ENCODE data around the gene P2RY1. TPM values are rescaled to one million over a fixed set of nuclear protein-coding genes. Genes with fewer than 3 reads are reported as not detected.

P2RY1 gene
- total RNA-seq, 1 experiment from 2014 or later = 1.2 TPM

DNA sequence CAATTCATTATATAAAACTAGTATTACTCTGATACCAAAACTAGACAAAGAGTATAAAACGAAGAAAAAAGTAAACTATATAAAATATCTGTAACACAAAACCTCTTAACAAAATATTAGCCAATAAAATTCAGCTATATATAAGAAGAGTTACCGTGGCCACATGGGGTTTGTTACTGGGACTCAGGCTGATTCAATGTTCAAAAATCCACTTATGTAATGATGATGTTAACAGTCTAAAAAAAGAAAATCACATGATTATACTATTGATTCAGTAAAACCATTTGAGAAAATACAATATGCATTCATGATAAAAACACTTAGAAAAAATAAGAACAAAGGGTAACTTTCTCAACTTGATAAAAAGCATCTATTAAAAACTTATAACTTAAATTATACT is 18.3 kb downstream of the P2RY1 start:
- CTCF ChIA-PET = no interaction called here
- H3F3A ChIP-seq (ENCODE audit: insufficient read depth, low read depth) = no peaks in the 10 kb centered on the region
- intact Hi-C loops (cut with micrococcal nuclease; ENCODE audit: unreplicated experiment) = no loop called here
- no peaks in the 10 kb centered on the region for H3K9me2 ChIP-seq (ENCODE audit: insufficient read depth)
- no peaks in the 10 kb centered on the region for H3K36me3 ChIP-seq (ENCODE audit: low read depth)
- TF ChIP-seq EZH2 (IDR thresholded peaks at IDR 0.05; ENCODE audit: low read depth) = no peak
- TF ChIP-seq, protein P1, sequence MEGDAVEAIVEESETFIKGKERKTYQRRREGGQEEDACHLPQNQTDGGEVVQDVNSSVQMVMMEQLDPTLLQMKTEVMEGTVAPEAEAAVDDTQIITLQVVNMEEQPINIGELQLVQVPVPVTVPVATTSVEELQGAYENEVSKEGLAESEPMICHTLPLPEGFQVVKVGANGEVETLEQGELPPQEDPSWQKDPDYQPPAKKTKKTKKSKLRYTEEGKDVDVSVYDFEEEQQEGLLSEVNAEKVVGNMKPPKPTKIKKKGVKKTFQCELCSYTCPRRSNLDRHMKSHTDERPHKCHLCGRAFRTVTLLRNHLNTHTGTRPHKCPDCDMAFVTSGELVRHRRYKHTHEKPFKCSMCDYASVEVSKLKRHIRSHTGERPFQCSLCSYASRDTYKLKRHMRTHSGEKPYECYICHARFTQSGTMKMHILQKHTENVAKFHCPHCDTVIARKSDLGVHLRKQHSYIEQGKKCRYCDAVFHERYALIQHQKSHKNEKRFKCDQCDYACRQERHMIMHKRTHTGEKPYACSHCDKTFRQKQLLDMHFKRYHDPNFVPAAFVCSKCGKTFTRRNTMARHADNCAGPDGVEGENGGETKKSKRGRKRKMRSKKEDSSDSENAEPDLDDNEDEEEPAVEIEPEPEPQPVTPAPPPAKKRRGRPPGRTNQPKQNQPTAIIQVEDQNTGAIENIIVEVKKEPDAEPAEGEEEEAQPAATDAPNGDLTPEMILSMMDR (conservative IDR thresholded peaks at IDR 0.05) = no peak
- no TSS peak for BruUV-seq (replicated peaks)
- no peaks in the 10 kb centered on the region for H3K9me3 ChIP-seq (ENCODE audit: insufficient read depth, low read depth)
- H3K79me2 ChIP-seq (ENCODE audit: low read depth) = no peaks in the 10 kb centered on the region
- no peak overlapping the region for H3K4me3 ChIP-seq
- no peak overlapping the region for H3K27ac ChIP-seq
- H2AFZ ChIP-seq = no peak overlapping the region
- POLR2A ChIA-PET (ENCODE audit: unreplicated experiment) = no interaction called here
- no peak overlapping the region for H3K4me2 ChIP-seq
- no peaks in the 10 kb centered on the region for H3K27me3 ChIP-seq (ENCODE audit: insufficient read depth, low read depth)
- DNase-seq = no peak
- no peaks in the 10 kb centered on the region for H4K20me1 ChIP-seq (ENCODE audit: insufficient read depth)
- H3K4me1 ChIP-seq (replicated peaks; ENCODE audit: insufficient read depth) = no peaks in the 10 kb centered on the region

DNA sequence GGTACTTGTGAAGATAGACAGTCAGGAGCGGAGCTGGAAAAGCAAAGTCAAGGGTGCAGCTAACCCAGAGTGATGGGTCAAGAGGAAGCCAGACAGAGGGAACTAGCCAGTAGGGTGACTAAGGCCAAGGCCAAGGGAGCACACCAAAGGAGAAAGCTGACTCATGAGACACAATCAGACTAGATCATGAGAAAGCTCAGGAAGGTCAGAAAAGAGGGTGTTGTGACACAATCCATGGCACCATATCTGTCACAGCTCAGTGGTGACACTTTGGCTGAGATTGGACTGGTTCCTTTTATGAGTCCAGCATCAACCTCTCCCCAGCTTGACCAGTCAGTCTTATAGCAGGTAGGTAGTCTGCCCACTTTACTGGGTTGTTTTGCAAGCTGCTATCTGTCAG is 22.2 kb downstream of the P2RY1 start:
- ChIA-PET CTCF (no interaction called here), POLR2A (ENCODE audit: unreplicated experiment) (no interaction called here)
- Histone ChIP-seq H3K4me3 (no peak overlapping the region), H3K27ac (no peak overlapping the region), H3K27me3 (ENCODE audit: insufficient read depth, low read depth) (no peaks in the 10 kb centered on the region), H3K4me2 (no peak overlapping the region), H3K36me3 (ENCODE audit: low read depth) (no peaks in the 10 kb centered on the region), H3F3A (ENCODE audit: insufficient read depth, low read depth) (no peaks in the 10 kb centered on the region), H3K4me1 (replicated peaks; ENCODE audit: insufficient read depth) (no peaks in the 10 kb centered on the region), H3K79me2 (ENCODE audit: low read depth) (no peaks in the 10 kb centered on the region), H3K9me2 (ENCODE audit: insufficient read depth) (no peaks in the 10 kb centered on the region), H2AFZ (0 out of 2 replicates have a peak overlapping the region, but pooled peaks have one; percentile 10), H3K9me3 (ENCODE audit: insufficient read depth, low read depth) (no peaks in the 10 kb centered on the region), H4K20me1 (ENCODE audit: insufficient read depth) (no peaks in the 10 kb centered on the region)
- intact Hi-C loops (cut with micrococcal nuclease; ENCODE audit: unreplicated experiment) = no loop called here
- BruUV-seq (replicated peaks) = no TSS peak
- DNase-seq = no peak
- TF ChIP-seq, protein P1 (conservative IDR thresholded peaks at IDR 0.05) = no peak

DNA sequence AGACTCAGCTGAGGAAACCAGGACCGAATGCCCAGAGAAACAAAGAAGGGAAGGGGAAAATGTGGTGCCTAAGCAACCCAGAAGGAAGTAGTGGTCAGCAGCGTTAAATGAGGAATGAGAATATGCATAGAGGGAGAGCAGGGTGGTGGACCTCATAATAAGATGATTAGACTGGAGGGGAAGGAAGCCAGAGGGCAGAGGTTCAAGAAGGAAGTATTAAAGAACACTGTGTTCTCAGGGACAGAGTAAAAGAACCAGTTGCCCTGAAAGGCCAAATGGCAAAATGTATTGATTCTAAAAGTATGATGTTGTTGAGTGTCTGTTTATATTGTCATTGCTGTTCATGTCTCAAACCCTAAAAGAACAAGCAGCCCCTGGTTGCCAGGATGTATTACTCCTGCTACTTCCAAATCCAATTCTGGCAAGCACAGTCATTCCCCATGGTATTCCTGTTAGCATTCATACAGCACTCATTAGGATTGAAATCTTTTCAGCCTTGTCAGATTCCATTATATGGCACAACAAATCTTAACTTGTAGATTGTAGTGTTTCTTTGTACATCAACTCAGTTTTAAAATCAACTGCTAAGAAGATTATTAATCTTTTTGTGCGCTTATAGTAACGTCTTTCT is 23.4 kb downstream of the P2RY1 start:
- Histone ChIP-seq H3K9me2 (ENCODE audit: insufficient read depth) (no peaks in the 10 kb centered on the region), H3K4me3 (no peak overlapping the region), H3K27me3 (ENCODE audit: insufficient read depth, low read depth) (no peaks in the 10 kb centered on the region), H3F3A (ENCODE audit: insufficient read depth, low read depth) (no peaks in the 10 kb centered on the region), H3K79me2 (ENCODE audit: low read depth) (no peaks in the 10 kb centered on the region), H3K9me3 (ENCODE audit: insufficient read depth, low read depth) (no peaks in the 10 kb centered on the region), H2AFZ (no peak overlapping the region), H4K20me1 (ENCODE audit: insufficient read depth) (no peaks in the 10 kb centered on the region), H3K4me2 (no peak overlapping the region), H3K27ac (no peak overlapping the region), H3K36me3 (ENCODE audit: low read depth) (no peaks in the 10 kb centered on the region), H3K4me1 (replicated peaks; ENCODE audit: insufficient read depth) (no peaks in the 10 kb centered on the region)
- TF ChIP-seq EZH2 (IDR thresholded peaks at IDR 0.05; ENCODE audit: low read depth) = no peak
- TF ChIP-seq, protein P1 (conservative IDR thresholded peaks at IDR 0.05) = no peak
- no peak for DNase-seq
- BruUV-seq (replicated peaks) = no TSS peak
- POLR2A ChIA-PET (ENCODE audit: unreplicated experiment) = interaction anchor here (0.6 kb wide), 1 partner anchor 21 kb away, joined by 3 read pairs; no protein-coding TSS in a partner anchor
- CTCF ChIA-PET = no interaction called here
- intact Hi-C loops (cut with micrococcal nuclease; ENCODE audit: unreplicated experiment) = no loop called here

All from PC-9 (cell line).